Measurements from ENCODE around the gene CTSO. TPM values are rescaled to one million over a fixed set of nuclear protein-coding genes. Genes with fewer than 3 reads are reported as not detected.

Gene CTSO
- total and polyA plus RNA-seq, 5 experiments from 2014 or later = 15.2 to 39.6 (median 36.8) TPM

Other genes with a start within 250 kb of the CTSO start
- not detected for gene GUCY1B1, start 194.8 kb downstream of the CTSO start, total RNA-seq
- gene GUCY1B1, start 194.8 kb downstream of the CTSO start, polyA plus RNA-seq = not detected
- gene ASIC5, start 87.6 kb downstream of the CTSO start, total RNA-seq = not detected
- gene ASIC5, start 87.6 kb downstream of the CTSO start, polyA plus RNA-seq = not detected
- gene TDO2, start 50.2 kb downstream of the CTSO start, total RNA-seq = not detected
- gene TDO2, start 50.2 kb downstream of the CTSO start, polyA plus RNA-seq = not detected